ENCODE results near the gene ERCC1. TPM values are rescaled to one million over a fixed set of nuclear protein-coding genes. Genes with fewer than 3 reads are reported as not detected.

ERCC1 gene
- total RNA-seq, 1 experiment from 2014 or later, result 103 TPM

GRCh38 chr19:45414468-45414867 lies 9.2 kb downstream of the ERCC1 start:
- Histone ChIP-seq H3K9me2 (ENCODE audit: insufficient read depth) (no peaks in the 10 kb centered on the region), H3K36me3 (ENCODE audit: control insufficient read depth in 1 of 2, insufficient read depth in 2 of 2, low read length in 2 of 2) (peaks cover 24 to 39% of the 10 kb centered on the region in 2 experiments; a peak in 3 of 4 replicates), H3K27ac (ENCODE audit: low read depth, low read length) (no peak overlapping the region), H3K4me3 (replicated peaks in 1 of 2; ENCODE audit: low read depth in 1 of 2, low read length in 2 of 2) (no peak overlapping the region), H3K27me3 (ENCODE audit: insufficient read depth, low read length) (no peaks in the 10 kb centered on the region), H3K79me2 (ENCODE audit: insufficient read depth, low read length) (peaks cover 10% of the 10 kb centered on the region; the same call in 1 of the 2 replicates), H3K9me3 (ENCODE audit: control insufficient read depth in 1 of 2, insufficient read depth in 1 of 2, low read depth in 1 of 2, low read length in 2 of 2) (no peaks in the 10 kb centered on the region), H3K4me1 (ENCODE audit: control insufficient read depth in 1 of 2, insufficient read depth in 2 of 2, low read length in 2 of 2) (peaks cover 4 to 25% of the 10 kb centered on the region in 2 experiments; a peak in 3 of 4 replicates), H2AFZ (ENCODE audit: low read depth, low read length, poor library complexity, severe bottlenecking) (no peak overlapping the region), H4K20me1 (ENCODE audit: insufficient read depth) (no peaks in the 10 kb centered on the region), H3K4me2 (ENCODE audit: low read length) (no peak overlapping the region), H3K9ac (ENCODE audit: low read length) (no peak overlapping the region)
- TF ChIP-seq ZNF274 (IDR thresholded peaks at IDR 0.05; ENCODE audit: low read depth, low read length) (no peak), EZH2 (IDR thresholded peaks at IDR 0.05) (no peak), ZFX (IDR thresholded peaks at IDR 0.05) (no peak), SRF (IDR thresholded peaks at IDR 0.05; ENCODE audit: low read depth) (no peak), EGR1 (IDR thresholded peaks at IDR 0.05; ENCODE audit: low read depth) (no peak), POLR2AphosphoS5 (IDR thresholded peaks at IDR 0.05; ENCODE audit: low read depth, low read length) (no peak), ELF1 (IDR thresholded peaks at IDR 0.05; ENCODE audit: borderline replicate concordance, low read depth) (no peak), SIN3A (IDR thresholded peaks at IDR 0.05; ENCODE audit: low read depth) (no peak), JUND (IDR thresholded peaks at IDR 0.05) (no peak), EZH2phosphoT487 (IDR thresholded peaks at IDR 0.05; ENCODE audit: borderline replicate concordance) (no peak)
- TF ChIP-seq, protein P1, sequence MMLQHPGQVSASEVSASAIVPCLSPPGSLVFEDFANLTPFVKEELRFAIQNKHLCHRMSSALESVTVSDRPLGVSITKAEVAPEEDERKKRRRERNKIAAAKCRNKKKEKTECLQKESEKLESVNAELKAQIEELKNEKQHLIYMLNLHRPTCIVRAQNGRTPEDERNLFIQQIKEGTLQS (IDR thresholded peaks at IDR 0.05), result no peak
- ATAC-seq, result no peak
- ChIA-PET CTCF (interaction anchor here (2.2 kb wide), 1 partner anchor 64 kb away, joined by 7 read pairs; no protein-coding TSS in a partner anchor), RAD21 (ENCODE audit: low non-redundant PET in 1 of 2, low total read pairs in 2 of 2, uncharacterized antibody in 2 of 2, unreplicated experiment in 2 of 2) (no interaction called here), POLR2A (interaction anchor here (0.7 to 1.5 kb wide), 2 partner anchors 10 to 524 kb away, joined by 4 read pairs; no protein-coding TSS in a partner anchor)
- no peak for DNase-seq (ENCODE audit: low read depth, low spot score)
- BruUV-seq (replicated peaks), result no TSS peak
- intact Hi-C loops (cut with micrococcal nuclease), result no loop called here

DNA sequence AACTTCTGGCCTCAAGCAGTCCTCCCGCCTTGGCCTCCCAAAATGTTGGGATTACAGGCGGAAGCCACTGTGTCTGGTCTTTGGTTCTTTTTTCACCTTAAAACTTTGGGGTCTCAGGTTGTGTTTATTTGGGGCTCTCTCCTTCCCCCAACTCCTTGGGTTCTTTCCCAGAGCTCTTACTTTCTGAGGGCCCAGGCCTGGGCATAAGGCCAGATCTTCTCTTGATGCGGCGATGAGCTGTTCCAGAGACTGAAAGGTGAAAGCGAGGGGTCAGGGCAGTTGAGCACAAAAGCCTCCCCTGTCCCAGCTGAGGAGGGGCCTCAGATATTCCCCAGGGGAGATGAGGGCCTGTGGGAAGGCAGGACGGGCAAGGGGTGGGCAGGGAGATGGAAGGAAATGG lies 10.2 kb downstream of the ERCC1 start:
- intact Hi-C loops (cut with micrococcal nuclease), result no loop called here
- DNase-seq (ENCODE audit: low read depth, low spot score) (no peak), ATAC-seq (no peak)
- CTCF ChIA-PET, result interaction anchor here (1.3 kb wide), 1 partner anchor 26 kb away, joined by 3 read pairs; no protein-coding TSS in a partner anchor
- Histone ChIP-seq H3K36me3 (ENCODE audit: control insufficient read depth in 1 of 2, insufficient read depth in 2 of 2, low read length in 2 of 2) (peaks cover 21 to 39% of the 10 kb centered on the region in 2 experiments; a peak in 3 of 4 replicates), H3K9me2 (ENCODE audit: insufficient read depth) (no peaks in the 10 kb centered on the region), H3K4me2 (ENCODE audit: low read length) (no peak overlapping the region), H3K4me3 (replicated peaks in 1 of 2; ENCODE audit: low read depth in 1 of 2, low read length in 2 of 2) (no peak overlapping the region), H3K27ac (ENCODE audit: low read depth, low read length) (peak overlapping the region; percentile 26; the same call in 1 of the 2 replicates), H3K9ac (ENCODE audit: low read length) (no peak overlapping the region), H4K20me1 (ENCODE audit: insufficient read depth) (no peaks in the 10 kb centered on the region), H3K4me1 (ENCODE audit: control insufficient read depth in 1 of 2, insufficient read depth in 2 of 2, low read length in 2 of 2) (peaks cover 4 to 25% of the 10 kb centered on the region in 2 experiments; a peak in 3 of 4 replicates), H3K27me3 (ENCODE audit: insufficient read depth, low read length) (no peaks in the 10 kb centered on the region), H3K79me2 (ENCODE audit: insufficient read depth, low read length) (peaks cover 19% of the 10 kb centered on the region; the same call in 1 of the 2 replicates), H2AFZ (ENCODE audit: low read depth, low read length, poor library complexity, severe bottlenecking) (no peak overlapping the region), H3K9me3 (ENCODE audit: control insufficient read depth in 1 of 2, insufficient read depth in 1 of 2, low read depth in 1 of 2, low read length in 2 of 2) (no peaks in the 10 kb centered on the region)
- RAD21 ChIA-PET (ENCODE audit: low non-redundant PET in 1 of 2, low total read pairs in 2 of 2, uncharacterized antibody in 2 of 2, unreplicated experiment in 2 of 2), result no interaction called here
- no TSS peak for BruUV-seq (replicated peaks)
- POLR2A ChIA-PET, result no interaction called here
- TF ChIP-seq ZNF274 (IDR thresholded peaks at IDR 0.05; ENCODE audit: low read depth, low read length), result no peak
- TF ChIP-seq, protein P2, sequence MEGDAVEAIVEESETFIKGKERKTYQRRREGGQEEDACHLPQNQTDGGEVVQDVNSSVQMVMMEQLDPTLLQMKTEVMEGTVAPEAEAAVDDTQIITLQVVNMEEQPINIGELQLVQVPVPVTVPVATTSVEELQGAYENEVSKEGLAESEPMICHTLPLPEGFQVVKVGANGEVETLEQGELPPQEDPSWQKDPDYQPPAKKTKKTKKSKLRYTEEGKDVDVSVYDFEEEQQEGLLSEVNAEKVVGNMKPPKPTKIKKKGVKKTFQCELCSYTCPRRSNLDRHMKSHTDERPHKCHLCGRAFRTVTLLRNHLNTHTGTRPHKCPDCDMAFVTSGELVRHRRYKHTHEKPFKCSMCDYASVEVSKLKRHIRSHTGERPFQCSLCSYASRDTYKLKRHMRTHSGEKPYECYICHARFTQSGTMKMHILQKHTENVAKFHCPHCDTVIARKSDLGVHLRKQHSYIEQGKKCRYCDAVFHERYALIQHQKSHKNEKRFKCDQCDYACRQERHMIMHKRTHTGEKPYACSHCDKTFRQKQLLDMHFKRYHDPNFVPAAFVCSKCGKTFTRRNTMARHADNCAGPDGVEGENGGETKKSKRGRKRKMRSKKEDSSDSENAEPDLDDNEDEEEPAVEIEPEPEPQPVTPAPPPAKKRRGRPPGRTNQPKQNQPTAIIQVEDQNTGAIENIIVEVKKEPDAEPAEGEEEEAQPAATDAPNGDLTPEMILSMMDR (IDR thresholded peaks at IDR 0.05 in 2 of 3, conservative IDR thresholded peaks at IDR 0.05 in 1 of 3; ENCODE audit: borderline replicate concordance in 1 of 3, insufficient read depth in 1 of 3, low read depth in 2 of 3, low read length in 2 of 3), result no peak
- TF ChIP-seq CEBPB (IDR thresholded peaks at IDR 0.05; ENCODE audit: low read depth), result no peak
- TF ChIP-seq, protein P3, sequence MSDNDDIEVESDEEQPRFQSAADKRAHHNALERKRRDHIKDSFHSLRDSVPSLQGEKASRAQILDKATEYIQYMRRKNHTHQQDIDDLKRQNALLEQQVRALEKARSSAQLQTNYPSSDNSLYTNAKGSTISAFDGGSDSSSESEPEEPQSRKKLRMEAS (IDR thresholded peaks at IDR 0.05), result no peak
- TF ChIP-seq ELF1 (IDR thresholded peaks at IDR 0.05; ENCODE audit: borderline replicate concordance, low read depth), result no peak
- TF ChIP-seq, protein P4, sequence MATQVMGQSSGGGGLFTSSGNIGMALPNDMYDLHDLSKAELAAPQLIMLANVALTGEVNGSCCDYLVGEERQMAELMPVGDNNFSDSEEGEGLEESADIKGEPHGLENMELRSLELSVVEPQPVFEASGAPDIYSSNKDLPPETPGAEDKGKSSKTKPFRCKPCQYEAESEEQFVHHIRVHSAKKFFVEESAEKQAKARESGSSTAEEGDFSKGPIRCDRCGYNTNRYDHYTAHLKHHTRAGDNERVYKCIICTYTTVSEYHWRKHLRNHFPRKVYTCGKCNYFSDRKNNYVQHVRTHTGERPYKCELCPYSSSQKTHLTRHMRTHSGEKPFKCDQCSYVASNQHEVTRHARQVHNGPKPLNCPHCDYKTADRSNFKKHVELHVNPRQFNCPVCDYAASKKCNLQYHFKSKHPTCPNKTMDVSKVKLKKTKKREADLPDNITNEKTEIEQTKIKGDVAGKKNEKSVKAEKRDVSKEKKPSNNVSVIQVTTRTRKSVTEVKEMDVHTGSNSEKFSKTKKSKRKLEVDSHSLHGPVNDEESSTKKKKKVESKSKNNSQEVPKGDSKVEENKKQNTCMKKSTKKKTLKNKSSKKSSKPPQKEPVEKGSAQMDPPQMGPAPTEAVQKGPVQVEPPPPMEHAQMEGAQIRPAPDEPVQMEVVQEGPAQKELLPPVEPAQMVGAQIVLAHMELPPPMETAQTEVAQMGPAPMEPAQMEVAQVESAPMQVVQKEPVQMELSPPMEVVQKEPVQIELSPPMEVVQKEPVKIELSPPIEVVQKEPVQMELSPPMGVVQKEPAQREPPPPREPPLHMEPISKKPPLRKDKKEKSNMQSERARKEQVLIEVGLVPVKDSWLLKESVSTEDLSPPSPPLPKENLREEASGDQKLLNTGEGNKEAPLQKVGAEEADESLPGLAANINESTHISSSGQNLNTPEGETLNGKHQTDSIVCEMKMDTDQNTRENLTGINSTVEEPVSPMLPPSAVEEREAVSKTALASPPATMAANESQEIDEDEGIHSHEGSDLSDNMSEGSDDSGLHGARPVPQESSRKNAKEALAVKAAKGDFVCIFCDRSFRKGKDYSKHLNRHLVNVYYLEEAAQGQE (IDR thresholded peaks at IDR 0.05; ENCODE audit: low read depth), result no peak
